HCT116 (cell line): ENCODE measurements around the gene VIPR2. TPM values are rescaled to one million over a fixed set of nuclear protein-coding genes. Genes with fewer than 3 reads are reported as not detected.

Experiments used
- ATAC-seq: fragments of 200-7000 bp; cut with Tn5 transposase; 2 replicates; pipeline ENCODE4 v1.9.1; 2020; ENCODE audit warnings: mild to moderate bottlenecking, moderate library complexity
- BruUV-seq: library from RNA; stranded (reverse); fragments of 400-500 nt; replicated peaks from 2 replicates; lab custom pipeline; 2021; lab: Mats Ljungman, UMichigan
- CTCF ChIA-PET: fragments of 300-600 bp; sonication (Branson Sonifier 250); formaldehyde crosslinking; loops from one replicate; lab custom pipeline; 2021; ENCODE audit warnings: antibody characterized with exemption; lab: Charles Lee
- POLR2A ChIA-PET: fragments of 300-600, 350-600 bp; sonication (Branson Sonifier 250); formaldehyde crosslinking; loops from one replicate; lab custom pipeline; 2021; ENCODE audit warnings: antibody characterized with exemption; lab: Charles Lee
- RAD21 ChIA-PET, 2 experiments: fragments of 300-600 bp; sonication (Branson Sonifier 250); formaldehyde crosslinking; loops; one replicate each; lab custom pipeline; 2023; ENCODE audit warnings: low total read pairs in 2 of 2; ENCODE audit not compliant: uncharacterized antibody in 2 of 2, unreplicated experiment in 2 of 2, low non-redundant PET in 1 of 2; lab: Charles Lee
- DNase-seq: peaks from one replicate; pipeline ENCODE4 v3.0.0-alpha.2; 2010; ENCODE audit warnings: low read depth, low spot score
- H2AFZ ChIP-seq: fragments of 200-600 bp; shearing (Covaris generic), sonication (generic); 2 replicates; pipeline ENCODE4 v1.6.1; 2017; ENCODE audit warnings: low read depth, mixed run types, mixed read lengths, antibody characterized with exemption, low read length; ENCODE audit not compliant: poor library complexity, severe bottlenecking
- H3K27ac ChIP-seq: 2 replicates; pipeline ENCODE4 v1.5.1; 2012; ENCODE audit warnings: low read depth, low read length
- H3K27me3 ChIP-seq: fragments of 200-600 bp; sonication (generic); 2 replicates; pipeline ENCODE4 v1.6.1; 2016; ENCODE audit warnings: mixed run types, low read length, mixed read lengths; ENCODE audit not compliant: insufficient read depth
- H3K36me3 ChIP-seq, 2 experiments: fragments of 200-500 bp in 1 of 2; fragments of 200-600 bp in 1 of 2; sonication (Bioruptor generic) in 1 of 2; sonication (generic) in 1 of 2; 2 replicates each; pipeline versions ENCODE4 v1.5.1 to v1.6.1; 2014 to 2016; ENCODE audit warnings: low read length in 2 of 2, inconsistent platforms in 1 of 2, mixed read lengths in 1 of 2, mixed run types in 1 of 2; ENCODE audit not compliant: insufficient read depth in 2 of 2, control insufficient read depth in 1 of 2
- H3K4me1 ChIP-seq, 2 experiments: fragments of 200-600 bp in 1 of 2; sonication (generic) in 1 of 2; 2 replicates each; pipeline versions ENCODE4 v1.5.1 to v1.6.1; 2012 to 2017; ENCODE audit warnings: low read length in 2 of 2, inconsistent platforms in 1 of 2, mild to moderate bottlenecking in 1 of 2, mixed read lengths in 1 of 2, mixed run types in 1 of 2, moderate library complexity in 1 of 2; ENCODE audit not compliant: insufficient read depth in 2 of 2, control insufficient read depth in 1 of 2
- H3K4me2 ChIP-seq: fragments of 200-600 bp; sonication (generic); 2 replicates; pipeline ENCODE4 v1.6.1; 2017; ENCODE audit warnings: mixed run types, low read length, mixed read lengths
- H3K4me3 ChIP-seq, 2 experiments: fragments of 200-600 bp in 1 of 2; sonication (generic) in 1 of 2; replicated peaks in 1 of 2; 2 replicates each; pipeline ENCODE4 v1.5.1; 2011 to 2016; ENCODE audit warnings: low read length in 2 of 2, control low read depth in 1 of 2, low read depth in 1 of 2, mild to moderate bottlenecking in 1 of 2, mixed read lengths in 1 of 2, mixed run types in 1 of 2
- H3K79me2 ChIP-seq: fragments of 200-600 bp; sonication (generic); 2 replicates; pipeline ENCODE4 v1.6.1; 2017; ENCODE audit warnings: mild to moderate bottlenecking, mixed run types, low read length, moderate library complexity, mixed read lengths; ENCODE audit not compliant: insufficient read depth
- H3K9ac ChIP-seq: fragments of 200-600 bp; sonication (generic); 2 replicates; pipeline ENCODE4 v1.6.1; 2016; ENCODE audit warnings: low read length, mixed read lengths
- H3K9me2 ChIP-seq: fragments of 200-600 bp; sonication (generic), shearing (Covaris generic); 2 replicates; pipeline ENCODE4 v1.6.1; 2017; ENCODE audit warnings: mixed run types, mild to moderate bottlenecking, moderate library complexity; ENCODE audit not compliant: insufficient read depth
- H3K9me3 ChIP-seq, 2 experiments: fragments of 200-500 bp in 1 of 2; fragments of 200-600 bp in 1 of 2; sonication (Bioruptor generic) in 1 of 2; sonication (generic) in 1 of 2; 2 replicates each; pipeline ENCODE4 v1.6.1; 2014 to 2017; ENCODE audit warnings: low read length in 2 of 2, mixed read lengths in 2 of 2, inconsistent platforms in 1 of 2, low read depth in 1 of 2, mild to moderate bottlenecking in 1 of 2, mixed run types in 1 of 2, moderate library complexity in 1 of 2; ENCODE audit not compliant: control insufficient read depth in 1 of 2, insufficient read depth in 1 of 2
- H4K20me1 ChIP-seq: fragments of 200-600 bp; sonication (generic), shearing (Covaris generic); 2 replicates; pipeline ENCODE4 v1.6.1; 2017; ENCODE audit warnings: mixed run types, mild to moderate bottlenecking, moderate library complexity; ENCODE audit not compliant: insufficient read depth
- CBX3 ChIP-seq: IDR thresholded peaks from 2 replicates; pipeline ENCODE4 v1.6.1; 2012; ENCODE audit warnings: low read depth
- ELF1 ChIP-seq: IDR thresholded peaks from 2 replicates; pipeline ENCODE4 v1.6.1; 2012; ENCODE audit warnings: low read depth, borderline replicate concordance
- EZH2 ChIP-seq: fragments of 200-600 bp; sonication (generic); IDR thresholded peaks from 2 replicates; pipeline ENCODE4 v1.6.1; 2017; ENCODE audit warnings: antibody characterized with exemption, mixed run types
- EZH2phosphoT487 ChIP-seq: fragments of 200-600 bp; IDR thresholded peaks from 2 replicates; pipeline ENCODE4 v1.6.1; 2018; ENCODE audit warnings: antibody characterized with exemption, borderline replicate concordance
- POLR2A ChIP-seq: IDR thresholded peaks from 2 replicates; pipeline ENCODE4 v1.7.0; 2011; ENCODE audit warnings: borderline replicate concordance; ENCODE audit not compliant: insufficient read depth, insufficient read length; ENCODE audit errors: extremely low read depth
- POLR2AphosphoS5 ChIP-seq: IDR thresholded peaks from 2 replicates; pipeline ENCODE4 v1.6.1; 2011; ENCODE audit warnings: mild to moderate bottlenecking, low read depth, low read length, moderate library complexity
- RAD21 ChIP-seq: IDR thresholded peaks from 2 replicates; pipeline ENCODE4 v1.6.1; 2012; ENCODE audit warnings: low read depth, mild to moderate bottlenecking
- SIN3A ChIP-seq: IDR thresholded peaks from 2 replicates; pipeline ENCODE4 v1.6.1; 2012; ENCODE audit warnings: low read depth
- SRF ChIP-seq: IDR thresholded peaks from 2 replicates; pipeline ENCODE4 v1.6.1; 2012; ENCODE audit warnings: low read depth
- ZFX ChIP-seq: fragments of 450-650 bp; IDR thresholded peaks from 2 replicates; pipeline ENCODE4 v1.6.1; 2017
- ZNF274 ChIP-seq: fragments of 200-500 bp; sonication (Bioruptor generic); IDR thresholded peaks from 2 replicates; pipeline ENCODE4 v1.6.1; 2014; ENCODE audit warnings: mild to moderate bottlenecking, low read depth, low read length, inconsistent platforms
- intact Hi-C: fragments of 100-400 bp; cut with micrococcal nuclease; formaldehyde crosslinking; loops from 2 replicates; pipeline ENCODE4 v1.10.0; 2022
- total RNA-seq: library from RNA; stranded (reverse); gene quantifications from one replicate; pipeline ENCODE4 v1.2.1, GENCODE V29; 2021; ENCODE audit not compliant: unreplicated experiment
- TF ChIP-seq, protein P1 (sequence below): IDR thresholded peaks from 2 replicates; pipeline ENCODE4 v1.6.1; 2012
- TF ChIP-seq, protein P2 (sequence below): IDR thresholded peaks from 2 replicates; pipeline ENCODE4 v1.6.1; 2012
- TF ChIP-seq, protein P3 (sequence below): IDR thresholded peaks from 2 replicates; pipeline ENCODE4 v1.6.1; 2012; ENCODE audit warnings: low read depth

The VIPR2 gene
- total RNA-seq, 1 experiment from 2014 or later = 0.10 TPM

DNA sequence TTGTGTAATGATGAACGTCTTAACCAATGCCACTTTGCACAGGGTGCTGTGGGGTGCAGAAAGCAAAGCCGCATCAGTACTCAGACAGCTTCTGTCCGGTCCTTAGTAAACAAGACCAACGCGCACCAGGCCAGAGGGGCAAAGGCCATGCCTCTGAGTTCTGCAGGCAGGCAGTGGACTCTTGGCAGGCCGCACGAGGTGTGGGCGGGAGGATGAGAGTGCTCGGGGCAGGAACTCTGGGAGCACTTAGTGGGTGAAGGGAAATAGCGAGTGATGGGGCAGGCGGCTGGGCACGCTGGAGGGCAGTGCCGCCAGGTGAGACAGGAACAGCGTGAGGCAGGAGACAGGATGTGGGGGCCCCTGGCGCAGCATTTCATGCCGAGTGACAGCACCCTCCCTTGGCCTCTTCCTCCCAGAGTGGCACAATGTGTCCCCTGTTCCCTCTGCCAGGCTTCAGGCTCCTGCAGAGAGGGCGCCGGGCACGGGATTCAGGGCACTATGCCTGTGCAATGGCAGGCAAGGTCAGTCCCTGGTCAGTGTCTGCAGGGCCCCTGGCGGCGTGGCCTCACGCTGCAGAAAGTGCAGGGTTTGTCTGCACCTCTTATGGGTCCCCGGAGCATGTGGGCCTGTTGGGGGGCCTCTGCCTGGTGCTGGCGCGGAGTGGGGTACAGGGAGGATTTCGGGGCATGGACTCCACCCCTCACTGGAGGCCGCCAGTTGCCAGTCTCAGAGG, 60.4 kb downstream of the VIPR2 start:
- no peaks in the 10 kb centered on the region for H3K27me3 ChIP-seq
- H3K79me2 ChIP-seq = no peaks in the 10 kb centered on the region
- H3K27ac ChIP-seq = no peak overlapping the region
- TF ChIP-seq RAD21 (no peak), ZNF274 (no peak), POLR2AphosphoS5 (no peak), EZH2phosphoT487 (no peak), POLR2A (no peak), ELF1 (no peak)
- TF ChIP-seq, protein P1, sequence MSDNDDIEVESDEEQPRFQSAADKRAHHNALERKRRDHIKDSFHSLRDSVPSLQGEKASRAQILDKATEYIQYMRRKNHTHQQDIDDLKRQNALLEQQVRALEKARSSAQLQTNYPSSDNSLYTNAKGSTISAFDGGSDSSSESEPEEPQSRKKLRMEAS = no peak
- TF ChIP-seq, protein P2, sequence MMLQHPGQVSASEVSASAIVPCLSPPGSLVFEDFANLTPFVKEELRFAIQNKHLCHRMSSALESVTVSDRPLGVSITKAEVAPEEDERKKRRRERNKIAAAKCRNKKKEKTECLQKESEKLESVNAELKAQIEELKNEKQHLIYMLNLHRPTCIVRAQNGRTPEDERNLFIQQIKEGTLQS = no peak
- ChIA-PET POLR2A (no interaction called here), CTCF (no interaction called here), RAD21 (no interaction called here)
- H4K20me1 ChIP-seq = no peaks in the 10 kb centered on the region
- H3K4me1 ChIP-seq = no peaks in the 10 kb centered on the region
- intact Hi-C loops = no loop called here
- H2AFZ ChIP-seq = no peak overlapping the region
- no peak overlapping the region for H3K4me3 ChIP-seq
- no peak for DNase-seq
- H3K9me2 ChIP-seq = no peaks in the 10 kb centered on the region
- H3K4me2 ChIP-seq = no peak overlapping the region
- no peak overlapping the region for H3K9ac ChIP-seq
- H3K9me3 ChIP-seq = no peaks in the 10 kb centered on the region
- no peak for ATAC-seq
- BruUV-seq = no TSS peak
- H3K36me3 ChIP-seq = no peaks in the 10 kb centered on the region

DNA sequence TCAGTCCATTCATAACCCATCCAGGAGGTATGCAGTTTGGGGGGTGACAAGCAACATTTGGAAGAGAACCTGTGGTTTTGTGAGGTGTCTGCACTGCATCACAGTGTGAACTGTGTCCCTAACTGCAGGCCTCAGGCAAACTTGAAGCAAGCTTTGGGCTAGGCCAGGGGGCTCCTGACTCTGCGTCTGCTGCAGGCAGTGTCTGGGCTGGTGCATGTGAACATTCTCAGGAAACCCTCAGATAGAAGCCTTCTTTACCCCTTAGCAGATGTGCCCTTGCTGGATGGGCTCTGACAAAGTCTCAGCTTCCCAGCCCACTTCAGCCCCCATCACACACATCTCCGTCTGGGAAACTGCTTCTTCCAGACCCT, 61.0 kb downstream of the VIPR2 start:
- ChIA-PET RAD21 (no interaction called here), POLR2A (no interaction called here), CTCF (no interaction called here)
- no peak overlapping the region for H3K4me2 ChIP-seq
- DNase-seq (no peak), ATAC-seq (no peak)
- no peaks in the 10 kb centered on the region for H3K36me3 ChIP-seq
- H3K9me2 ChIP-seq = no peaks in the 10 kb centered on the region
- H3K4me1 ChIP-seq = no peaks in the 10 kb centered on the region
- TF ChIP-seq, protein P3, sequence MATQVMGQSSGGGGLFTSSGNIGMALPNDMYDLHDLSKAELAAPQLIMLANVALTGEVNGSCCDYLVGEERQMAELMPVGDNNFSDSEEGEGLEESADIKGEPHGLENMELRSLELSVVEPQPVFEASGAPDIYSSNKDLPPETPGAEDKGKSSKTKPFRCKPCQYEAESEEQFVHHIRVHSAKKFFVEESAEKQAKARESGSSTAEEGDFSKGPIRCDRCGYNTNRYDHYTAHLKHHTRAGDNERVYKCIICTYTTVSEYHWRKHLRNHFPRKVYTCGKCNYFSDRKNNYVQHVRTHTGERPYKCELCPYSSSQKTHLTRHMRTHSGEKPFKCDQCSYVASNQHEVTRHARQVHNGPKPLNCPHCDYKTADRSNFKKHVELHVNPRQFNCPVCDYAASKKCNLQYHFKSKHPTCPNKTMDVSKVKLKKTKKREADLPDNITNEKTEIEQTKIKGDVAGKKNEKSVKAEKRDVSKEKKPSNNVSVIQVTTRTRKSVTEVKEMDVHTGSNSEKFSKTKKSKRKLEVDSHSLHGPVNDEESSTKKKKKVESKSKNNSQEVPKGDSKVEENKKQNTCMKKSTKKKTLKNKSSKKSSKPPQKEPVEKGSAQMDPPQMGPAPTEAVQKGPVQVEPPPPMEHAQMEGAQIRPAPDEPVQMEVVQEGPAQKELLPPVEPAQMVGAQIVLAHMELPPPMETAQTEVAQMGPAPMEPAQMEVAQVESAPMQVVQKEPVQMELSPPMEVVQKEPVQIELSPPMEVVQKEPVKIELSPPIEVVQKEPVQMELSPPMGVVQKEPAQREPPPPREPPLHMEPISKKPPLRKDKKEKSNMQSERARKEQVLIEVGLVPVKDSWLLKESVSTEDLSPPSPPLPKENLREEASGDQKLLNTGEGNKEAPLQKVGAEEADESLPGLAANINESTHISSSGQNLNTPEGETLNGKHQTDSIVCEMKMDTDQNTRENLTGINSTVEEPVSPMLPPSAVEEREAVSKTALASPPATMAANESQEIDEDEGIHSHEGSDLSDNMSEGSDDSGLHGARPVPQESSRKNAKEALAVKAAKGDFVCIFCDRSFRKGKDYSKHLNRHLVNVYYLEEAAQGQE = no peak
- TF ChIP-seq EZH2 (no peak), SRF (no peak), ZFX (no peak), ELF1 (no peak), SIN3A (no peak), CBX3 (no peak)
- intact Hi-C loops = no loop called here
- no peaks in the 10 kb centered on the region for H4K20me1 ChIP-seq
- no peaks in the 10 kb centered on the region for H3K9me3 ChIP-seq
- no peak overlapping the region for H2AFZ ChIP-seq
- BruUV-seq = no TSS peak
- H3K27ac ChIP-seq = no peak overlapping the region
- H3K27me3 ChIP-seq = no peaks in the 10 kb centered on the region
- H3K79me2 ChIP-seq = no peaks in the 10 kb centered on the region
- H3K9ac ChIP-seq = no peak overlapping the region
- H3K4me3 ChIP-seq = no peak overlapping the region
